NB4 (cell line): ENCODE data around the gene PATJ.

Source experiments
- POLR2A ChIP-seq: IDR thresholded peaks from 2 replicates; pipeline ENCODE4 v1.6.1; 2011; ENCODE audit warnings: mild to moderate bottlenecking; ENCODE audit not compliant: insufficient read length; ENCODE audit errors: extremely low read depth
- TF ChIP-seq, protein P1 (sequence below): IDR thresholded peaks from one replicate; pipeline ENCODE4 v1.5.1; 2012; ENCODE audit warnings: low read depth, low read length
- TF ChIP-seq, protein P2 (sequence below): IDR thresholded peaks from 2 replicates; pipeline ENCODE4 v1.6.1; 2011; ENCODE audit warnings: low read depth, low read length

- TF ChIP-seq POLR2A, result no peak
- TF ChIP-seq, protein P1, sequence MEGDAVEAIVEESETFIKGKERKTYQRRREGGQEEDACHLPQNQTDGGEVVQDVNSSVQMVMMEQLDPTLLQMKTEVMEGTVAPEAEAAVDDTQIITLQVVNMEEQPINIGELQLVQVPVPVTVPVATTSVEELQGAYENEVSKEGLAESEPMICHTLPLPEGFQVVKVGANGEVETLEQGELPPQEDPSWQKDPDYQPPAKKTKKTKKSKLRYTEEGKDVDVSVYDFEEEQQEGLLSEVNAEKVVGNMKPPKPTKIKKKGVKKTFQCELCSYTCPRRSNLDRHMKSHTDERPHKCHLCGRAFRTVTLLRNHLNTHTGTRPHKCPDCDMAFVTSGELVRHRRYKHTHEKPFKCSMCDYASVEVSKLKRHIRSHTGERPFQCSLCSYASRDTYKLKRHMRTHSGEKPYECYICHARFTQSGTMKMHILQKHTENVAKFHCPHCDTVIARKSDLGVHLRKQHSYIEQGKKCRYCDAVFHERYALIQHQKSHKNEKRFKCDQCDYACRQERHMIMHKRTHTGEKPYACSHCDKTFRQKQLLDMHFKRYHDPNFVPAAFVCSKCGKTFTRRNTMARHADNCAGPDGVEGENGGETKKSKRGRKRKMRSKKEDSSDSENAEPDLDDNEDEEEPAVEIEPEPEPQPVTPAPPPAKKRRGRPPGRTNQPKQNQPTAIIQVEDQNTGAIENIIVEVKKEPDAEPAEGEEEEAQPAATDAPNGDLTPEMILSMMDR, result no peak
- TF ChIP-seq, protein P2, sequence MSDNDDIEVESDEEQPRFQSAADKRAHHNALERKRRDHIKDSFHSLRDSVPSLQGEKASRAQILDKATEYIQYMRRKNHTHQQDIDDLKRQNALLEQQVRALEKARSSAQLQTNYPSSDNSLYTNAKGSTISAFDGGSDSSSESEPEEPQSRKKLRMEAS, result no peak
Measured at GRCh38 chr1:62138029-62138428, 395.7 kb downstream of the PATJ start.
